Activated CD4-positive, alpha-beta memory T cell treated with anti-CD3 and anti-CD28 coated beads for 36 hours (primary cell): ENCODE data around the gene PFDN5. TPM values are rescaled to one million over a fixed set of nuclear protein-coding genes. Genes with fewer than 3 reads are reported as not detected.
A peak's percentile ranks its signal among the peaks of the same experiment; 100 is the strongest.

Source experiments
- CTCF ChIA-PET: fragments of 350-600 bp; sonication (Branson Sonifier 250); formaldehyde crosslinking; loops from one replicate; lab custom pipeline; 2021; ENCODE audit warnings: antibody characterized with exemption, inconsistent platforms; lab: Charles Lee
- POLR2A ChIA-PET: fragments of 350-600 bp; sonication (Branson Sonifier 250); formaldehyde crosslinking; loops from one replicate; lab custom pipeline; 2021; ENCODE audit warnings: antibody characterized with exemption; lab: Charles Lee
- DNase-seq: peaks from one replicate; pipeline ENCODE4 v3.0.0-alpha.2; 2020
- H3K27ac Mint-ChIP-seq: one replicate; pipeline ENCODE4 v1.8.0; 2021; ENCODE audit warnings: mixed read lengths
- H3K27me3 Mint-ChIP-seq: one replicate; pipeline ENCODE4 v1.8.0; 2021; ENCODE audit warnings: mixed read lengths
- H3K36me3 Mint-ChIP-seq: one replicate; pipeline ENCODE4 v1.8.0; 2021; ENCODE audit warnings: mixed read lengths
- H3K4me1 Mint-ChIP-seq: one replicate; pipeline ENCODE4 v1.8.0; 2021; ENCODE audit warnings: low read depth, mixed read lengths
- H3K4me3 Mint-ChIP-seq: one replicate; pipeline ENCODE4 v1.8.0; 2021; ENCODE audit warnings: mild to moderate bottlenecking, mixed read lengths
- H3K9me3 Mint-ChIP-seq: one replicate; pipeline ENCODE4 v1.8.0; 2021; ENCODE audit warnings: mixed read lengths
- intact Hi-C: fragments of 100-400 bp; cut with micrococcal nuclease; formaldehyde crosslinking; loops from one replicate; pipeline ENCODE4 v1.15.1; 2023
- total RNA-seq, 2 experiments: library from RNA; stranded (reverse); gene quantifications; one replicate each; pipeline ENCODE4 v1.2.3, GENCODE V29; 2021

The PFDN5 gene
- total RNA-seq, 2 experiments from 2014 or later: 354 to 359 TPM

DNA sequence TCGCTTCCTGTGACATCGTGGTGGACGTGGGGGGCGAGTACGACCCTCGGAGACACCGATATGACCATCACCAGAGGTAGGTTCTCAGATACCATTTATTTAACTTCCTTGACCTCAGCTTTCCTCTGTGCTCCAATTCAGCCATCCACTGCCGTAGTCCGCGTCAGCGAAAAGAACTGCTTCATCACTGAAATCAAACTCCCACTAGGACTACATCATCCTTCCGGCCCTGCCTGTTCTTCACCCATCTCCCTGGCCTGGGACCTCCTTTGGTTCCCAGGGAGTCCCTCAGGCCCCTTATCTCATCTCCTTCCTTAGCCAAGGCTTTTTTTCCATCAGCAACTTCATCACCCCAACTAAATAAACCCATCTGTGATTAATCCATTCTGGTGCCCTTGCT is 4.8 kb downstream of the PFDN5 start:
- Mint-ChIP-seq H3K9me3 (no peaks in the 10 kb centered on the region), H3K36me3 (peaks cover 52% of the 10 kb centered on the region), H3K27ac (peak overlapping the region; percentile 85), H3K27me3 (no peaks in the 10 kb centered on the region), H3K4me3 (peak overlapping the region; percentile 89), H3K4me1 (peaks cover 64% of the 10 kb centered on the region)
- CTCF ChIA-PET: interaction anchor here (0.9 to 5.8 kb wide), 9 partner anchors 11 to 208 kb away, joined by 3 to 66 read pairs (median 6); partner anchors contain the start of genes AAAS and ESPL1
- intact Hi-C loops: no loop called here
- POLR2A ChIA-PET: interaction anchor here (0.7 to 1.6 kb wide), 6 partner anchors 10 to 119 kb away, joined by 4 to 19 read pairs (median 5); partner anchors contain the start of genes AAAS, CSAD, ESPL1 and ZNF740
- DNase-seq: peak; percentile 42

- no peak for DNase-seq
- no peaks in the 10 kb centered on the region for H3K27me3 Mint-ChIP-seq
- intact Hi-C loops: no loop called here
- H3K4me1 Mint-ChIP-seq: peaks cover 44% of the 10 kb centered on the region
- H3K36me3 Mint-ChIP-seq: peaks cover 49% of the 10 kb centered on the region
- POLR2A ChIA-PET: interaction anchor here (1.3 kb wide), 1 partner anchor 22 kb away, joined by 3 read pairs; no protein-coding TSS in a partner anchor
- no peaks in the 10 kb centered on the region for H3K9me3 Mint-ChIP-seq
- H3K4me3 Mint-ChIP-seq: no peak overlapping the region
- H3K27ac Mint-ChIP-seq: peak overlapping the region; percentile 15
- CTCF ChIA-PET: interaction anchor here (1.1 to 2.8 kb wide), 3 partner anchors 17 to 89 kb away, joined by 3 to 16 read pairs (median 3); partner anchors contain the start of gene AAAS
Observed at GRCh38 chr12:53302903-53303302, 7.6 kb downstream of the PFDN5 start.

- no peak overlapping the region for H3K27ac Mint-ChIP-seq
- no peaks in the 10 kb centered on the region for H3K27me3 Mint-ChIP-seq
- CTCF ChIA-PET: interaction anchor here (2.2 kb wide), 1 partner anchor 15 kb away, joined by 8 read pairs; the partner anchor contains the start of gene AAAS
- POLR2A ChIA-PET: no interaction called here
- H3K4me1 Mint-ChIP-seq: peaks cover 9% of the 10 kb centered on the region
- peaks cover 40% of the 10 kb centered on the region for H3K36me3 Mint-ChIP-seq
- no peak for DNase-seq
- intact Hi-C loops: no loop called here
- no peak overlapping the region for H3K4me3 Mint-ChIP-seq
- H3K9me3 Mint-ChIP-seq: no peaks in the 10 kb centered on the region
Observed at GRCh38 chr12:53306826-53307225, 11.5 kb downstream of the PFDN5 start.

DNA sequence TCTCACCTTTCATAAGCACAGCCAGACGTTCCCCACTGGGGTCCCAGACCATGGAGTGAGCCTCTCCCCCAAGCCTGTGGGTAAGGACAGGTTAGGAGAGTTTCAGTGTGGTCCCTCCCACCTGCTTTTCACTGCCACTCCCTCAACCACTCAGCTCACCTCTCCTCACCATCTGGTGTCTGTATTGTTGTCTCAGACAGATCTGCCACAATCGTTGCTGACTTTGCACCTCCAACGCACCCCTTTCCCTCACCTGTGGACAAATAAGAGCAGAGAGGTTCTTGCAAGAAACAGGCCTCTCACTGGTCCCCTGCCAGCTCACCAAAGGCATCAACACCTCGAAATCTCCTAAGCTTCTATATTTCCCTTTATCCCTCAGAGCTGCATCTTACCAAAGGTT is 12.9 kb downstream of the PFDN5 start:
- POLR2A ChIA-PET: interaction anchor here (1.4 kb wide), 1 partner anchor 9 kb away, joined by 3 read pairs; the partner anchor contains the start of gene MYG1
- Mint-ChIP-seq H3K4me3 (no peak overlapping the region), H3K27ac (no peak overlapping the region), H3K27me3 (no peaks in the 10 kb centered on the region), H3K9me3 (no peaks in the 10 kb centered on the region), H3K4me1 (no peaks in the 10 kb centered on the region), H3K36me3 (peaks cover 33% of the 10 kb centered on the region)
- no peak for DNase-seq
- intact Hi-C loops: no loop called here
- CTCF ChIA-PET: interaction anchor here (0.5 to 1.6 kb wide), 5 partner anchors 13 to 94 kb away, joined by 3 to 8 read pairs (median 3); partner anchors contain the start of gene AAAS

GRCh38 chr12:53313996-53314395 is 18.7 kb downstream of the PFDN5 start:
- ChIA-PET POLR2A (interaction anchor here (0.5 kb wide), 1 partner anchor 46 kb away, joined by 3 read pairs; the partner anchor contains the start of gene ESPL1), CTCF (interaction anchor here (1.8 kb wide), 1 partner anchor 10 kb away, joined by 7 read pairs; no protein-coding TSS in a partner anchor)
- Mint-ChIP-seq H3K4me3 (no peak overlapping the region), H3K27me3 (no peaks in the 10 kb centered on the region), H3K27ac (no peak overlapping the region), H3K9me3 (no peaks in the 10 kb centered on the region), H3K4me1 (peaks cover 5% of the 10 kb centered on the region), H3K36me3 (peaks cover 35% of the 10 kb centered on the region)
- no peak for DNase-seq
- intact Hi-C loops: no loop called here

DNA sequence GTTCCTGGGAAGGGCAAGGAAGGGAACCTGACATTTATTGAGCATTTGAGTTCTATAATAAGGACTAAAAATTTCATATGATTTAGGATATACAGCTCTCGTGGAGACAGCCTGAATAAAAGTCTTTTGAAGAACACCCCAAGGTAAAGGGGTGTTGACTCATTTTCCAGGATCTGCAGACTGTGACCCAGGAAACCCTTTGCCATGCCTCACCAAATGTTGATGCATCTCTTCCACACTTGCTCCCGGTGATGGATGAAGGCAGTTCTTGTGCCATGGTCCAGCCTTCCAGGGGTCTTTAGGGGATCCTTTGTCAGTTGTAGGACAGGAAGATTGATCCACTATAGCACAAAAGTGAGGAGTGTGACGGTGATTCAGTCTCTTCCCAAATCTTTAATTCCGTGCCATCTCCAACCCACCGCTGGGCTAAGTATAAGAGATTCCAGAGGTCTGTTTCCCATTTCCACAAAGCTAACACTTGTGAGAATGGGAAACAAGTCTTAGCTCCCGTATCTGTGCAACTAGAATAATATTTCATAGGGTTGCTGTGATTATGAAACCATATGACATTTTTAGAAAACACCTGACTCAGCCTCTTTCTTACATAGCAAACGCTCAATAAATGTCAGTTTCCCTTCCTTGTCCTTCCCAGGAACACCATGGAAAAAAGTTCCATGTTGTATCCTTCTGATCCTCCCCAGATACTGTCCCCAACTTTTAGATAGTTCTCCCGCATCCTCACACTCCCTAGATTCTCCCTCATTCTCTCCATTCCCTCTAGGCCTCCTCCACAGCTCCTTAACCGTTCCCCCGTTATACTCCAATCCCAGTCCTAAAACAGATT is 25.2 kb downstream of the PFDN5 start:
- H3K36me3 Mint-ChIP-seq: peaks cover 13% of the 10 kb centered on the region
- CTCF ChIA-PET: interaction anchor here (0.6 to 14.7 kb wide), 61 partner anchors 10 to 314 kb away, joined by 3 to 252 read pairs (median 6); partner anchors contain the start of genes CSAD, EIF4B, ESPL1 and ITGB7
- H3K9me3 Mint-ChIP-seq: no peaks in the 10 kb centered on the region
- peaks cover 33% of the 10 kb centered on the region for H3K4me1 Mint-ChIP-seq
- H3K27me3 Mint-ChIP-seq: no peaks in the 10 kb centered on the region
- POLR2A ChIA-PET: interaction anchor here (0.6 to 3.5 kb wide), 16 partner anchors 21 to 242 kb away, joined by 3 to 19 read pairs (median 4); partner anchors contain the start of genes ESPL1, MYG1, PFDN5 and PRR13
- H3K4me3 Mint-ChIP-seq: peak overlapping the region; percentile 86
- no peak for DNase-seq
- intact Hi-C loops: loop anchor here (1.0 kb wide), 6 partner anchors 21 to 314 kb away; partner anchors contain the start of genes EIF4B, ESPL1, MYG1 and PFDN5
- peak overlapping the region; percentile 94 for H3K27ac Mint-ChIP-seq

DNA sequence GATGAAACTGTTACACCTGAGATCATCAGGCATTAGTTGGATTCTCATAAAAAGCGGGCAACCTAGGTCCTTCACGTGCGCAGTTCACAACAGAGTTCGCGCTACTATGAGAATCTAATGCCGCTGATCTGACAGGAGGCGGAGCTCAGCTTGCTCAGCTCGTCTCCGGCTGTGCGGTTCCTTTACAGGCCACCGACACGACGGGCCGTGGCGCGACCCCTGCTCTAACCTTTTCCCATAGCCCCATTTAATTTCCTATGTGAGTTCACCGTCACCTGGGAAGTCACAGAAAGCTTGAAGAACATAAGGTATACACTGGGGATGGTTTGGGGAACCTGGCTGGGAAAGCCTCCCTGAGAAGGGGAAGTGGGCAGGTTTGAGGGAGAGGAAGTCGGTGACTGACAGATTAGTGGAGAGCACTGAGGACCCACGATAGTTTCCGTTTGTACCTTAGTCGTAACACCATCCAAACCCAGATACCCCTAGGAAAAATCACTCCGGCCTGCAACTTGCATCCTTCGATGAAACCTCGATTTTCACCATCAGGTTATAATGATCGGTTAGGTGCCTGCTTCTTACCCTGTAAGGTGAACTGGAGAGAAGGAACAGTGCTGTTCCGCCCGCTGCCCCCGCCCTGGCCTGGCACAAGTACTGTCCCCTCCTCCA is 28.9 kb downstream of the PFDN5 start:
- Mint-ChIP-seq H3K27me3 (no peaks in the 10 kb centered on the region), H3K27ac (peak overlapping the region; percentile 96), H3K9me3 (no peaks in the 10 kb centered on the region), H3K4me3 (peak overlapping the region; percentile 87), H3K36me3 (no peaks in the 10 kb centered on the region), H3K4me1 (peaks cover 35% of the 10 kb centered on the region)
- ChIA-PET POLR2A (interaction anchor here (0.6 to 2.8 kb wide), 13 partner anchors 12 to 184 kb away, joined by 3 to 21 read pairs (median 4); partner anchors contain the start of genes ESPL1, MYG1, PFDN5 and SP1), CTCF (interaction anchor here (0.7 to 14.7 kb wide), 28 partner anchors 10 to 351 kb away, joined by 3 to 252 read pairs (median 4); partner anchors contain the start of genes ATP5MC2, CSAD, MYG1 and PFDN5)
- DNase-seq: peak; percentile 73
- intact Hi-C loops: loop anchor here (1.0 kb wide), 6 partner anchors 21 to 176 kb away; partner anchors contain the start of genes PCBP2 and PRR13

- peak overlapping the region; percentile 96 for H3K27ac Mint-ChIP-seq
- no peaks in the 10 kb centered on the region for H3K9me3 Mint-ChIP-seq
- peak; percentile 94 for DNase-seq
- peak overlapping the region; percentile 87 for H3K4me3 Mint-ChIP-seq
- ChIA-PET CTCF (interaction anchor here (0.6 to 14.7 kb wide), 19 partner anchors 10 to 351 kb away, joined by 3 to 252 read pairs (median 4); partner anchors contain the start of genes ATP5MC2, CSAD, MYG1 and SP1), POLR2A (interaction anchor here (0.7 to 2.8 kb wide), 12 partner anchors 11 to 176 kb away, joined by 3 to 21 read pairs (median 3); partner anchors contain the start of genes CSAD, MYG1, SP1 and SP7)
- H3K36me3 Mint-ChIP-seq: no peaks in the 10 kb centered on the region
- peaks cover 33% of the 10 kb centered on the region for H3K4me1 Mint-ChIP-seq
- intact Hi-C loops: loop anchor here (1.0 kb wide), 6 partner anchors 20 to 175 kb away; partner anchors contain the start of genes PCBP2 and PRR13
- H3K27me3 Mint-ChIP-seq: no peaks in the 10 kb centered on the region
Observed at GRCh38 chr12:53324779-53325510, 29.6 kb downstream of the PFDN5 start.

DNA sequence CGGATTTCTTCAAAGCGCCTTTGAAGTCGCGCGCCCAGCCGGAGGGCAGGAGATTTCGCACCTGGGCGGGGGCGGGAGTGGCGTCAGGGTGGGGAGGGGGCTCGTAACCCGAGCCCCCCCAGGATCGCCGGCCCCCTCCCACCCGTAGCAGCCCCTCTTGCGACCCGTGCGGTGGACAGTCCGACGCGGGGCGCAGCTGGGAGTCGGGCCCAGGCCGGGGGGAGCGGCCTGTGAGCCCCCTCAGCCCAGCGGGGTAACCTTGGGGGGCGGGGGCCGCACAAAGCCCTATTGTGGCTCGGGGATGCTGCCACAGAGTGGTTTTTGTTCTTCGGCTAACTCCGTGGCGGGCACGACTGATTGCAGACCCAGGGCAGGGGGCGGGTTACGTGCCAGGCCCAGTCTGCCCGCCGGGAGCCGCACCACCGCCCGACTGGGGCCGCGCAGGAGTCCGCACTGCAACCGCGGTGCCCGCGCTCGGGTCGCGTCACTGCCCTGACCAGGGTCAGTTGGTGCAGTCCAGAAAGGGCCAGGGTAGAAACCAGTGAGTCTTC is 30.2 kb downstream of the PFDN5 start:
- Mint-ChIP-seq H3K36me3 (no peaks in the 10 kb centered on the region), H3K4me3 (peak overlapping the region; percentile 87), H3K9me3 (no peaks in the 10 kb centered on the region), H3K27ac (peak overlapping the region; percentile 42), H3K27me3 (no peaks in the 10 kb centered on the region), H3K4me1 (peaks cover 27% of the 10 kb centered on the region)
- DNase-seq: peak; percentile 55
- ChIA-PET POLR2A (interaction anchor here (0.7 to 2.8 kb wide), 10 partner anchors 10 to 175 kb away, joined by 3 to 21 read pairs (median 4); partner anchors contain the start of genes CSAD, MYG1, SP1 and SP7), CTCF (interaction anchor here (0.6 to 14.7 kb wide), 18 partner anchors 11 to 350 kb away, joined by 3 to 252 read pairs (median 4); partner anchors contain the start of genes ATP5MC2, CSAD, SP1 and ZNF740)
- intact Hi-C loops: no loop called here
